Measurements from ENCODE around the gene PPP2CA. TPM values are rescaled to one million over a fixed set of nuclear protein-coding genes. Genes with fewer than 3 reads are reported as not detected.
A peak's percentile ranks its signal among the peaks of the same experiment; 100 is the strongest.

Gene PPP2CA
- total and polyA plus RNA-seq, 2 of the 13 experiments (the other 11 are each of a cell fraction or from before 2014, with no cell fraction given): 82.4 to 171 TPM

DNA sequence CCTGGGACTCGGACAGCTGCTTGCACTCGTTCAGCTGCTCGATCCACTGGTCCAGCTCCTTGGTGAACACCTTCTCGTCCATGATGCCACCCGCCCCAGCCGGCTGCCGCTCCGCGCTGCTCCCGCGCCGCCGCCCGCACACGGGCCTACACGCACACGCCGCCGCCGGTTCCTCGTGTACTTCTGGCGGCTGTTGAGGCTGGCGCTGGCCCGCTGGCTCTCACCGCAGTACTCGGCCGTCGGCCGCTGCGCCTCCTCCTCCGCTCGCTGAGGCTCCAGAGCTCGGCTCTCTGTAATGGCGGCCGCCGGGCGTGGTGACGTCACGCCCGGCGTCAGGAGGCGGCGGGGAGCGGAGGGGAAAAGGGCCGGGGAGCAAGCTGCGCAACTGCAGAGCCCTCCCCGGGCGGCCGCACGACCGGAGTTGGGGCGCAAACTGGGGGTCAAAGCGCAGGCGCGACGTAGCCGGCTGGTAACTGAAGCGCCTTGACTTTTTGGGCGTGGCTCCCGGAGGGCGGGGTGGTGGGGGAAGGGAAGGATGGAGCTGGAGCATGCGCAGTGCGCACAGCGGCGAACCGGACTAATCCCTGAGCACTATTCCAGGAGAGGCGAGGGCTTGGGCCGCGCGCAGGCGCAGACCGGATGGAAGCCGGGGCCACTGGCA, at the start of gene PPP2CA (continued):
- TF ChIP-seq AHR (CRISPR knock-in tag; IDR thresholded peaks at IDR 0.05) (no peak; the same call in 1 of the 2 replicates), PHF21A (CRISPR knock-in tag; IDR thresholded peaks at IDR 0.05) (peak; percentile 63; the same call in 1 of the 2 replicates), ZBTB4 (CRISPR knock-in tag; IDR thresholded peaks at IDR 0.05; ENCODE audit: borderline replicate concordance) (no peak), MZF1 (CRISPR knock-in tag; IDR thresholded peaks at IDR 0.05; ENCODE audit: borderline replicate concordance) (no peak), MTF2 (CRISPR knock-in tag; IDR thresholded peaks at IDR 0.05; ENCODE audit: borderline replicate concordance) (no peak), ATF7 (IDR thresholded peaks at IDR 0.05) (peak; percentile 90), ATF7 (CRISPR knock-in tag; IDR thresholded peaks at IDR 0.05) (peak; percentile 77), SOX5 (CRISPR knock-in tag; IDR thresholded peaks at IDR 0.05; ENCODE audit: borderline replicate concordance) (no peak), ZNF549 (CRISPR knock-in tag; IDR thresholded peaks at IDR 0.05) (no peak; the same call in 1 of the 2 replicates), ZNF296 (CRISPR knock-in tag; conservative IDR thresholded peaks at IDR 0.05) (no peak), JDP2 (CRISPR knock-in tag; IDR thresholded peaks at IDR 0.05; ENCODE audit: borderline replicate concordance) (no peak), ZNF552 (CRISPR knock-in tag; IDR thresholded peaks at IDR 0.05; ENCODE audit: borderline replicate concordance) (no peak), CTCF (CRISPR knock-in tag; IDR thresholded peaks at IDR 0.05) (no peak), ZBTB33 (CRISPR knock-in tag; IDR thresholded peaks at IDR 0.05) (no peak), NBN (conservative IDR thresholded peaks at IDR 0.05) (no peak), ZBED4 (CRISPR knock-in tag; IDR thresholded peaks at IDR 0.05; ENCODE audit: borderline replicate concordance) (no peak), SETDB1 (CRISPR knock-in tag; IDR thresholded peaks at IDR 0.05; ENCODE audit: borderline replicate concordance) (no peak), SKI (IDR thresholded peaks at IDR 0.05; ENCODE audit: partially characterized antibody) (no peak)
- TF ChIP-seq, protein P1, sequence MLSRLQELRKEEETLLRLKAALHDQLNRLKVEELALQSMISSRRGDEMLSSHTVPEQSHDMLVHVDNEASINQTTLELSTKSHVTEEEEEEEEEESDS (CRISPR knock-in tag; IDR thresholded peaks at IDR 0.05; ENCODE audit: borderline replicate concordance): no peak

All from HepG2 (cell line).